ENCODE measurements around the gene PPP2R1A.

The PPP2R1A gene

GRCh38 chr19:52170304-52170703 is 19.5 kb upstream of the PPP2R1A start:
- Histone ChIP-seq H3K27ac (peak overlapping the region; percentile 89 to 93), H3K4me3 (peak overlapping the region; percentile 89 to 90), H3K36me3 (peaks cover 22 to 32% (median 29%) of the 10 kb centered on the region in 3 donors), H3K9me3 (no peaks in the 10 kb centered on the region), H3K27me3 (no peaks in the 10 kb centered on the region), H3K4me1 (peaks cover 6 to 17% (median 11%) of the 10 kb centered on the region in 4 donors)
- intact Hi-C loops (cut with DNase I; ENCODE audit: low total_unique reads): loop anchor here (1.0 to 10.0 kb wide), 2 partner anchors 31 to 64 kb away; partner anchors contain the start of gene ZNF616
- TF ChIP-seq CTCF (IDR thresholded peaks at IDR 0.05): no peak
- no peak for DNase-seq

- Histone ChIP-seq H3K4me3 (peak overlapping the region; percentile 89 to 90), H3K27ac (peak overlapping the region; percentile 89 to 93), H3K27me3 (no peaks in the 10 kb centered on the region), H3K36me3 (peaks cover 18 to 26% (median 23%) of the 10 kb centered on the region in 3 donors), H3K4me1 (peaks cover 6 to 17% (median 11%) of the 10 kb centered on the region in 4 donors), H3K9me3 (no peaks in the 10 kb centered on the region)
- DNase-seq: peak in 1 of 2 donors; percentile 66
- no peak for TF ChIP-seq CTCF (IDR thresholded peaks at IDR 0.05)
- intact Hi-C loops (cut with DNase I; ENCODE audit: low total_unique reads): loop anchor here (1.0 to 10.0 kb wide), 2 partner anchors 32 to 64 kb away; partner anchors contain the start of gene ZNF616
Observed at GRCh38 chr19:52170863-52171320, 19.0 kb upstream of the PPP2R1A start.

- peaks cover 6 to 17% (median 11%) of the 10 kb centered on the region in 4 donors for H3K4me1 ChIP-seq
- peak within 1 kb of the TSS; percentile 89 to 93 for H3K27ac ChIP-seq
- peaks cover 18 to 22% (median 19%) of the 10 kb centered on the region in 3 donors for H3K36me3 ChIP-seq
- TF ChIP-seq CTCF (IDR thresholded peaks at IDR 0.05): no peak
- H3K4me3 ChIP-seq: peak within 1 kb of the TSS; percentile 89 to 90
- DNase-seq: peak; percentile 88 to 95
- no peaks in the 10 kb centered on the region for H3K9me3 ChIP-seq
- no peaks in the 10 kb centered on the region for H3K27me3 ChIP-seq
- intact Hi-C loops (cut with DNase I; ENCODE audit: low total_unique reads): loop anchor here (10.0 kb wide), 1 partner anchor 63 kb away; no protein-coding TSS in a partner anchor
Observed at GRCh38 chr19:52171321-52172169, 18.3 kb upstream of the PPP2R1A start, which contains the start of gene ZNF836. Gene ZNF836 (minus strand): TSS chr19:52171621. CDS start chr19:52168072, 3,549 bp downstream.

- Histone ChIP-seq H3K9me3 (no peaks in the 10 kb centered on the region), H3K27ac (peak overlapping the region; percentile 89 to 93), H3K27me3 (no peaks in the 10 kb centered on the region), H3K36me3 (peaks cover 11 to 16% (median 14%) of the 10 kb centered on the region in 3 donors), H3K4me1 (peaks cover 6 to 17% (median 11%) of the 10 kb centered on the region in 4 donors), H3K4me3 (no peak overlapping the region)
- intact Hi-C loops (cut with DNase I; ENCODE audit: low total_unique reads): loop anchor here (10.0 kb wide), 1 partner anchor 62 kb away; no protein-coding TSS in a partner anchor
- TF ChIP-seq CTCF (IDR thresholded peaks at IDR 0.05): no peak
- no peak for DNase-seq
Observed at GRCh38 chr19:52172347-52172746, 17.5 kb upstream of the PPP2R1A start.

- no peak for TF ChIP-seq CTCF (IDR thresholded peaks at IDR 0.05)
- no peak overlapping the region for H3K27ac ChIP-seq
- H3K4me3 ChIP-seq: no peak overlapping the region
Observed at GRCh38 chr19:52176574-52176973, 13.3 kb upstream of the PPP2R1A start.

More at GRCh38 chr19:52176574-52176973, 13.3 kb upstream of the PPP2R1A start:
- no peak for DNase-seq
- H3K36me3 ChIP-seq: no peaks in the 10 kb centered on the region
- H3K27me3 ChIP-seq: no peaks in the 10 kb centered on the region
- intact Hi-C loops (cut with DNase I; ENCODE audit: low total_unique reads): loop anchor here (10.0 kb wide), 1 partner anchor 58 kb away; no protein-coding TSS in a partner anchor
- H3K9me3 ChIP-seq: no peaks in the 10 kb centered on the region
- H3K4me1 ChIP-seq: peaks cover 5 to 7% (median 6%) of the 10 kb centered on the region in 4 donors

Data from tibial artery (tissue), 4 donors.